Natural killer cell (primary cell): ENCODE measurements around the gene ATOX1. TPM values are rescaled to one million over a fixed set of nuclear protein-coding genes. Genes with fewer than 3 reads are reported as not detected.
A peak's percentile ranks its signal among the peaks of the same experiment; 100 is the strongest.

Experiments used
- ATAC-seq, 3 donors: fragments of 150-1000 bp in 2 of 3; fragments of 200-7000 bp in 1 of 3; cut with Tn5 transposase; 1 replicate in 1 of 3; 2 replicates in 2 of 3; pipeline ENCODE4 v1.10.0; 2021; ENCODE audit warnings: mild to moderate bottlenecking in 2 of 3, moderate library complexity in 2 of 3
- DNase-seq, 2 donors: peaks; one replicate each; pipeline versions ENCODE4 v3.0.0 to v3.0.0-alpha.2; 2013 to 2021; ENCODE audit warnings: mixed read lengths in 1 of 2
- H3K27ac ChIP-seq: one replicate; pipeline ENCODE4 v1.5.1; 2013; ENCODE audit warnings: mild to moderate bottlenecking, low read length
- H3K27me3 ChIP-seq: one replicate; pipeline ENCODE4 v1.6.1; 2013; ENCODE audit warnings: low read length; ENCODE audit not compliant: control insufficient read depth, insufficient read depth
- H3K36me3 ChIP-seq: one replicate; pipeline ENCODE4 v1.6.1; 2013; ENCODE audit warnings: low read length; ENCODE audit not compliant: control insufficient read depth, insufficient read depth
- H3K4me1 ChIP-seq: one replicate; pipeline ENCODE4 v1.6.1; 2013; ENCODE audit warnings: low read length; ENCODE audit not compliant: control insufficient read depth, insufficient read depth
- H3K4me3 ChIP-seq: one replicate; pipeline ENCODE4 v1.5.1; 2013; ENCODE audit warnings: low read length
- H3K9me3 ChIP-seq: one replicate; pipeline ENCODE4 v1.6.1; 2013; ENCODE audit warnings: low read length; ENCODE audit not compliant: control insufficient read depth, insufficient read depth
- H3K27ac Mint-ChIP-seq, 2 donors: one replicate each; pipeline ENCODE4 v1.8.0; 2022; ENCODE audit warnings: mild to moderate bottlenecking in 2 of 2, mixed read lengths in 2 of 2, moderate library complexity in 1 of 2
- H3K27me3 Mint-ChIP-seq, 2 donors: one replicate each; pipeline ENCODE4 v1.8.0; 2022; ENCODE audit warnings: low read depth in 2 of 2, mixed read lengths in 2 of 2
- H3K36me3 Mint-ChIP-seq: one replicate; pipeline ENCODE4 v1.8.0; 2022; ENCODE audit warnings: mixed read lengths
- H3K4me1 Mint-ChIP-seq, 2 donors: one replicate each; pipeline ENCODE4 v1.8.0; 2022; ENCODE audit warnings: mixed read lengths in 2 of 2
- H3K4me3 Mint-ChIP-seq: one replicate; pipeline ENCODE4 v1.8.0; 2022; ENCODE audit warnings: mild to moderate bottlenecking, moderate library complexity, mixed read lengths
- H3K9me3 Mint-ChIP-seq, 2 donors: one replicate each; pipeline ENCODE4 v1.8.0; 2022; ENCODE audit warnings: mixed read lengths in 2 of 2
- CTCF ChIP-seq: fragments of 200-600 bp; IDR thresholded peaks from one replicate; pipeline ENCODE4 v1.8.0; 2022; ENCODE audit warnings: antibody characterized with exemption
- WGBS: methylation state at CpG from one replicate; pipeline ENCODE4 v1.1.7; 2013; ENCODE audit warnings: missing lambda C conversion rate; ENCODE audit not compliant: insufficient coverage; 5-methylcytosine and 5-hydroxymethylcytosine counted together
- intact Hi-C: fragments of 100-400 bp; cut with micrococcal nuclease; formaldehyde crosslinking; loops from one replicate; pipeline ENCODE4 v1.14.2; 2022
- total RNA-seq, 4 donors: library from RNA; stranded (reverse); fragments of 120-200 nt in 1 of 4; gene quantifications; one replicate each; pipeline versions ENCODE4 v1.2.3 to v1.2.4, GENCODE V29; 2013 to 2022

The ATOX1 gene
- total RNA-seq, 3 donors from 2014 or later (not counting 1 experiment from before 2014, with no cell fraction given) = 41.5 to 46.4 (median 46.2) TPM

GRCh38 chr5:151740958-151741373, 17.5 kb downstream of the ATOX1 start:
- H3K9me3 ChIP-seq = no peaks in the 10 kb centered on the region
- H3K9me3 Mint-ChIP-seq = no peaks in the 10 kb centered on the region
- no peaks in the 10 kb centered on the region for H3K27me3 Mint-ChIP-seq
- H3K4me1 ChIP-seq = peaks cover 24% of the 10 kb centered on the region
- H3K36me3 Mint-ChIP-seq = peaks cover 8% of the 10 kb centered on the region
- peaks cover 13% of the 10 kb centered on the region for H3K36me3 ChIP-seq
- ATAC-seq = no peak
- no peak overlapping the region for H3K4me3 ChIP-seq
- WGBS = 92% methylated on average over 1 of the region's 2 CpGs
- intact Hi-C loops = loop anchor here (1.0 to 10.0 kb wide), 2 partner anchors 82 to 296 kb away; partner anchors contain the start of gene SLC36A1
- H3K27ac Mint-ChIP-seq = peak overlapping the region in 1 of 2 donors; percentile 9
- no peak for DNase-seq
- no peak overlapping the region for H3K27ac ChIP-seq
- H3K4me1 Mint-ChIP-seq = peaks cover 54 to 56% of the 10 kb centered on the region in 2 donors
- no peak overlapping the region for H3K4me3 Mint-ChIP-seq
- TF ChIP-seq CTCF = peak; percentile 57
- H3K27me3 ChIP-seq = no peaks in the 10 kb centered on the region

- Mint-ChIP-seq H3K36me3 (peaks cover 8% of the 10 kb centered on the region), H3K4me1 (peaks cover 48 to 50% of the 10 kb centered on the region in 2 donors), H3K27ac (peak overlapping the region in 1 of 2 donors; percentile 9), H3K4me3 (no peak overlapping the region), H3K27me3 (no peaks in the 10 kb centered on the region), H3K9me3 (no peaks in the 10 kb centered on the region)
- 40% methylated on average over 11 of the region's 11 CpGs for WGBS
- ATAC-seq = peak; percentile 41 to 62 (median 48)
- intact Hi-C loops = loop anchor here (1.0 to 10.0 kb wide), 2 partner anchors 81 to 296 kb away; partner anchors contain the start of gene SLC36A1
- peaks cover 11% of the 10 kb centered on the region for H3K36me3 ChIP-seq
- H3K27me3 ChIP-seq = no peaks in the 10 kb centered on the region
- DNase-seq = peak; percentile 35 to 81
- no peak overlapping the region for H3K27ac ChIP-seq
- TF ChIP-seq CTCF = peak; percentile 88
- peaks cover 19% of the 10 kb centered on the region for H3K4me1 ChIP-seq
- no peak overlapping the region for H3K4me3 ChIP-seq
- no peaks in the 10 kb centered on the region for H3K9me3 ChIP-seq
Measured at GRCh38 chr5:151740336-151740942, 18.0 kb downstream of the ATOX1 start.

GRCh38 chr5:151739939-151740335, 18.5 kb downstream of the ATOX1 start:
- H3K27ac Mint-ChIP-seq = peak overlapping the region in 1 of 2 donors; percentile 9
- H3K27me3 Mint-ChIP-seq = no peaks in the 10 kb centered on the region
- Histone ChIP-seq H3K27ac (no peak overlapping the region), H3K27me3 (no peaks in the 10 kb centered on the region), H3K4me1 (peaks cover 14% of the 10 kb centered on the region), H3K4me3 (no peak overlapping the region), H3K36me3 (peaks cover 11% of the 10 kb centered on the region), H3K9me3 (no peaks in the 10 kb centered on the region)
- TF ChIP-seq CTCF = no peak
- DNase-seq (no peak), ATAC-seq (no peak)
- H3K4me3 Mint-ChIP-seq = no peak overlapping the region
- intact Hi-C loops = loop anchor here (1.0 to 10.0 kb wide), 2 partner anchors 81 to 295 kb away; partner anchors contain the start of gene SLC36A1
- peaks cover 8% of the 10 kb centered on the region for H3K36me3 Mint-ChIP-seq
- H3K4me1 Mint-ChIP-seq = peaks cover 43 to 45% of the 10 kb centered on the region in 2 donors
- no peaks in the 10 kb centered on the region for H3K9me3 Mint-ChIP-seq
- 93% methylated on average over 4 of the region's 4 CpGs for WGBS
